Esophagus (tissue), 2 donors: Measurements from ENCODE around the gene ARHGAP6. TPM values are rescaled to one million over a fixed set of nuclear protein-coding genes. Genes with fewer than 3 reads are reported as not detected.

ENCODE experiments used
- H3K27ac ChIP-seq, 2 donors: one replicate each; pipeline ENCODE4 v1.5.1; 2013; ENCODE audit warnings: low read depth in 2 of 2, mild to moderate bottlenecking in 2 of 2, inconsistent platforms in 1 of 2, low read length in 1 of 2, moderate library complexity in 1 of 2
- H3K27me3 ChIP-seq, 2 donors: one replicate each; pipeline ENCODE4 v1.6.1; 2013; ENCODE audit warnings: low read length in 2 of 2, control low read depth in 1 of 2, mild to moderate bottlenecking in 1 of 2; ENCODE audit not compliant: insufficient read depth in 2 of 2, control insufficient read depth in 1 of 2
- H3K36me3 ChIP-seq, 2 donors: one replicate each; pipeline ENCODE4 v1.6.1; 2013; ENCODE audit warnings: low read length in 1 of 2; ENCODE audit not compliant: control insufficient read depth in 2 of 2, insufficient read depth in 2 of 2
- H3K4me1 ChIP-seq, 2 donors: one replicate each; pipeline ENCODE4 v1.6.1; 2013; ENCODE audit warnings: low read length in 1 of 2; ENCODE audit not compliant: control insufficient read depth in 2 of 2, insufficient read depth in 2 of 2
- H3K4me3 ChIP-seq, 2 donors: one replicate each; pipeline ENCODE4 v1.5.1; 2013; ENCODE audit warnings: low read length in 2 of 2, mild to moderate bottlenecking in 2 of 2, low read depth in 1 of 2, moderate library complexity in 1 of 2
- H3K9me3 ChIP-seq, 2 donors: one replicate each; pipeline ENCODE4 v1.6.1; 2013; ENCODE audit warnings: mild to moderate bottlenecking in 2 of 2, low read depth in 1 of 2, low read length in 1 of 2, moderate library complexity in 1 of 2; ENCODE audit not compliant: control insufficient read depth in 2 of 2, insufficient read depth in 1 of 2
- WGBS, 2 donors: extraction: QIAGEN DNeasy Blood & Tissue Kit; methylation state at CpG; one replicate each; pipeline ENCODE4 v1.1.7; 2013; 5-methylcytosine and 5-hydroxymethylcytosine counted together
- polyA plus RNA-seq, 2 donors: library from polyadenylated mRNA; stranded (reverse); fragments of 200-250 nt; gene quantifications; one replicate each; pipeline ENCODE4 v1.2.3, GENCODE V29; 2013
- donor health status: healthy with polysubstance abuse.
- donor health status: Bipolar disorder and iron deficiency.

Gene ARHGAP6
- polyA plus RNA-seq, 2 donors = 0.98 to 1.7 TPM

DNA sequence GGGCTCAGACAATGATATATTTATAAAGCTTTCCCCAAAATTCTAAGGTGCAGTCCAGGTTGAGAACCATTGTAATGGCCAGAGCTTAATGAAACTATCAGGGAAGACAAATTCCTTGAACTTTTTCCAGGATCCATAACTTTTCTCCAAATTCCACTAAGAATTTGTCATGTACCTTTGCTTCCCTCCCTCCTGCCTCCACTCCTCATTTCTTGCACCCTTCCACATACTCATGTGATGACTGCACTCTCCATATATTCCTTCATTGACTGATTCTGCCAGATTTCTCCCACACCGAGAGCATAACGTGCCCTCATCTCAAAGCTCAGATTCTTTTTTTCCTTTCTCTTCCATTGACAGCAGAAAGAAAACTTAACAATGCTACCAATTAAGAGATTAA, 393.4 kb downstream of the ARHGAP6 start:
- Histone ChIP-seq H3K4me3 (no peak overlapping the region), H3K27ac (no peak overlapping the region), H3K36me3 (no peaks in the 10 kb centered on the region), H3K9me3 (no peaks in the 10 kb centered on the region), H3K4me1 (no peaks in the 10 kb centered on the region), H3K27me3 (no peaks in the 10 kb centered on the region)
- WGBS, 2 donors = 66 to 74% methylated on average over 2 of the region's 2 CpGs

DNA sequence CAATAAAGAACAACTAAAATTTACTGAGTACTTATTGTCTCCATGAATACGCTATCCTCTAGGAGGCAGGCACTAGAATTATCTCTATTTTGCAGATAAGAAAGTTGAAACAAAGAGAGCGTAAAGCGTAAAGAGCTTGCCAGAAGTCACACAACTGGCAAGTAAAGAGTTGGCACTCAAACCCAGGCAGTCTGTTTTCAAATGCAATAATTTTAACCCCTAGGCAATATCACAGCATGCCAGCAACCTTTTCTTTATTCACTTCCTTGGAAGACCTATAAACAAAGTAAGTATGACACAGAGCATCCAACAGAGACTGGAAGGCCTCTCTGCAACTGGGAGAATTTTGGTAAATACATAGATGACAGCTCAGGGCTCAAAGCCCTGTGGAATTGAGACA, 395.7 kb downstream of the ARHGAP6 start:
- 40 to 53% methylated on average over 3 of the region's 3 CpGs for WGBS, 2 donors
- Histone ChIP-seq H3K4me3 (no peak overlapping the region), H3K27ac (no peak overlapping the region), H3K27me3 (no peaks in the 10 kb centered on the region), H3K4me1 (no peaks in the 10 kb centered on the region), H3K9me3 (no peaks in the 10 kb centered on the region), H3K36me3 (no peaks in the 10 kb centered on the region)

DNA sequence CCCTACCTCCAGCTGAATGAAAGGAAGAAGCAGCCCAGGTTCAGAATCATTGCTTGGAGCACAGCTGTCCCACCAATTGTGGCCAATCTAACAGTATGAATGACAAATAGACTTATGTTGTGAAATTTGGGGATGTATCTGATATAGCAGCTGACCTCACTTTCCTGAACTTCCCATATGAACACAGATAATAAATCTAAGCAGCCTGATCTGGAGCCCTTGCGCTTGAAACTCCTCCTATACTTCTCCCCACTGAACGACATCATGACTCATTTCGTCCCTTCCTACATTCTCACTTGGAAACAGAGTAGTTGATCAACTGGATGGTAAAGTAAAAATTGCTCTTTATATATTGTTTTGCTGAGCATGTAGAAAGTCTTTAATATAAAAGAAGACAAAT, 396.7 kb downstream of the ARHGAP6 start:
- Histone ChIP-seq H3K27me3 (no peaks in the 10 kb centered on the region), H3K4me1 (no peaks in the 10 kb centered on the region), H3K9me3 (no peaks in the 10 kb centered on the region), H3K36me3 (no peaks in the 10 kb centered on the region), H3K27ac (no peak overlapping the region), H3K4me3 (no peak overlapping the region)
- WGBS, 2 donors = 86% methylated on average over 3 of the region's 3 CpGs

DNA sequence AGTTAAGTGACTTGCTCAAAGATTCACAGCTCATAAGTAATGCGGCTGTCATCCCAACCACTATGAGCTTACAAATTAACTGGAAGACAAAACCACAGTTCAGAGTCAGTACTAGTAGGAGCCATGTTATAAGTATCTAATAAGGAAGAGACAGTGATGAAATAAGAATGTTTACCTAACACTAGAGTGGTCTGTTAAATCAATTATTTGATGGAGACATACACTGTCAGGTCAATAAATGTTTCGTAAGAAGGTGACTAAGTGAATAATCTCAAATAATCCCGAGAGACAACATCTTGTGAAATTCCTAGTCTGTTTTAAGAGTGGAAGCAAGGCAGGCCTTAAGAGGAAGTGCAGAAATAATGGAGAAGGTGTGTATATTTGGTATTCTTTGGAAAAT, 398.3 kb downstream of the ARHGAP6 start:
- no peaks in the 10 kb centered on the region for H3K4me1 ChIP-seq
- no peaks in the 10 kb centered on the region for H3K27me3 ChIP-seq
- H3K4me3 ChIP-seq = no peak overlapping the region
- no peaks in the 10 kb centered on the region for H3K9me3 ChIP-seq
- WGBS, 2 donors = 67 to 71% methylated on average over 3 of the region's 3 CpGs
- H3K36me3 ChIP-seq = no peaks in the 10 kb centered on the region
- H3K27ac ChIP-seq = no peak overlapping the region

DNA sequence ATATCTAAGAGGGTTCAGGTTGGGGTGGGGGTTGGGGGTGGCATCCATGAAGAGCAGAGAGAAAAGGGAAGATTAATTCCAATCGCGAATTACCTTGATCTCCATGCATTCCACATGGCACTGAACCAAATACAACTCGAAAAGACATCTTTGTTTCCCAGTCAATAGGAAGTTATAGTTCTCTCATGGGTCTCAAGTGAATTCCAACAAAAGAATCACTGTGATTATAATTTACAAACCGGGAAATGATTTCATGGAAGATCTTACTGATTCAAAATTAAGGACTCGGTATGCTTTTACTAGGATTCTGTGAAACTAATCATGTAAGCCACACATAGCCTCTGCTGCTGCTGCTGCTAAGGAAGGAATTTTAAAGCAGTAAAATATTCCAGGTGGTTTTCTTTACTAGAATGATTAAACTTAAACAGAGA, 399.1 kb downstream of the ARHGAP6 start:
- H3K27ac ChIP-seq = no peak overlapping the region
- H3K36me3 ChIP-seq = no peaks in the 10 kb centered on the region
- H3K9me3 ChIP-seq = no peaks in the 10 kb centered on the region
- no peaks in the 10 kb centered on the region for H3K4me1 ChIP-seq
- no peaks in the 10 kb centered on the region for H3K27me3 ChIP-seq
- no peak overlapping the region for H3K4me3 ChIP-seq
- 54% methylated on average over 5 of the region's 5 CpGs for WGBS, 2 donors

DNA sequence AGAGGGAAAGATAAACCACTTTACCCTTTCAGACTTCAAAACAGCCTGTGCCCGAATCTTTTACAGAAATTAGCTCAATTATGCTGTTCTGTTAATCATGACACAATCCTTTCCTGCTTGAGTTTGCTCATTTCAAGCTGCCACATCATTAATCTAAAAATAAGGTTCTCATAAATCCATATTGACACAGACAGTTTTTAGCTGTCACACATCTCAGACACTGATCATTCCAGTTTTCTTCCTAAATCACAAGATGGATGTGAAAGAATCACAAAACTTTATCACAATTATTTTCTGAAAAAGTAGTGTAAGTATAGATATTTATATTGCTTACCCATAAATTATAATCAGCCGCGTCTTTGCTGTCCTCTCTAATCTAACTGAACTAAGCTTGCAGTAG, 400.4 kb downstream of the ARHGAP6 start:
- Histone ChIP-seq H3K4me3 (no peak overlapping the region), H3K27me3 (peaks cover 0 to 2% of the 10 kb centered on the region in 2 donors), H3K4me1 (no peaks in the 10 kb centered on the region), H3K27ac (no peak overlapping the region), H3K9me3 (no peaks in the 10 kb centered on the region), H3K36me3 (no peaks in the 10 kb centered on the region)
- WGBS, 2 donors = 27 to 45% methylated on average over 3 of the region's 3 CpGs

DNA sequence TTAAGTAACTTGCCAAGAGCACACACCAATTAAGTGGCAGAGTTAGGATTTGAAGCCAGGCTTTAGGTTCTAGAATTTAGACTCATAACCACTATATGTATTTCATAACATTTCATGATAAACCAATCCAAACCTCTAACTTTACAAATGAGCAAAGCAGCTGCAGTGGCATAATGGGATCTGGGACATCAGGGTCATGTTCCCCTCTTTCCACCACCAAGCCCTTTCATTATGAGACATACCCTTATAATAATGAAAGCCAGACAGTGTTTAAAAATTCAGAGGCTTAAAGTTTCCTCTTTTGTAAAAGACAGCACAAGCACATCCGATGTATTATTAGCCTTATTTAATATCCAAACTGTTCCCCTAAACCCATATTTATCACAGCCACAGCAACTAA, 400.8 kb downstream of the ARHGAP6 start:
- WGBS, 2 donors = 44 to 47% methylated on average over 1 of the region's 1 CpG
- no peak overlapping the region for H3K27ac ChIP-seq

DNA sequence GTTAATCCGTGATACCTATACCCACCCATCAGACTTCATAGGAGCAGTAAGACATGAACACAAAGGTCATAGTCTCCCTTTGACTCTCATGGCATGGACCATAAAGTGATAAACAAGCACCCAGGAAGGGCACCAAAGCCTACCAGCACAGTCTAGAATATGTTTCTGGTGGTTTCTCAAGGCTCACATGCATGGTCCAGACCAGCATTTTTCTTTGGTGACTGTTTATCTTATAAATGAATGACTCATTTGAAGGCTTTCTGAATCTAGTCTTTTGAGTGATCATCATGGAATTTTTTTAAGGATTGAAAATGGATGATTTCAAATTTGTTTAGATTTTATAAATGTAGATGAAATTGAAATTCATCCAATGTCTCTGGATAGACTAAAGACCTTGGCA, 404.5 kb downstream of the ARHGAP6 start:
- 92 to 97% methylated on average over 1 of the region's 1 CpG for WGBS, 2 donors
- no peak overlapping the region for H3K4me3 ChIP-seq
- no peak overlapping the region for H3K27ac ChIP-seq
- peaks cover 0 to 2% of the 10 kb centered on the region in 2 donors for H3K27me3 ChIP-seq
- no peaks in the 10 kb centered on the region for H3K9me3 ChIP-seq
- H3K36me3 ChIP-seq = no peaks in the 10 kb centered on the region
- no peaks in the 10 kb centered on the region for H3K4me1 ChIP-seq

More for the DNA sequence above, 400.8 kb downstream of the ARHGAP6 start:
- no peak overlapping the region for H3K4me3 ChIP-seq
- no peaks in the 10 kb centered on the region for H3K4me1 ChIP-seq
- peaks cover 0 to 2% of the 10 kb centered on the region in 2 donors for H3K27me3 ChIP-seq
- no peaks in the 10 kb centered on the region for H3K36me3 ChIP-seq
- H3K9me3 ChIP-seq = no peaks in the 10 kb centered on the region

DNA sequence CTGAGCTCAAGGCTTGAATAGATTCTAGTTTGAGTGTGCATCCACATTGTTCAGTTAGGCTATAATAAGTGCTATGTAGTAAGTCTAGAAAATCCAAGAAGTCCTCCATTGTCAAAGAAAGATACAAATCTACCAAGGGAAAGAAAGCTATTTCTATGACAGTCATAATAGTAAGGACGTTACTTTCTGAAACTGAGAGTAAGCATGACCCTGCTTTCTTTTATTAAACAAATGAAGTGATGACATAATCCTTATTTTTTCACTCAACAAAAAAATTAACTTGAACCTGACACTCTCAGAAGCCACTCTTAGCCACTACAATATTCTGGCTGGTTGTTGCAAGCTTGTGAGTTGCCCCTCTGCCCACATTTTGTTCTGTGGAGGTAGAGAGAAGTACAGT, 406.3 kb downstream of the ARHGAP6 start:
- peaks cover 0 to 2% of the 10 kb centered on the region in 2 donors for H3K27me3 ChIP-seq
- WGBS, 2 donors = 29 to 54% methylated on average over 1 of the region's 1 CpG
- H3K27ac ChIP-seq = no peak overlapping the region

DNA sequence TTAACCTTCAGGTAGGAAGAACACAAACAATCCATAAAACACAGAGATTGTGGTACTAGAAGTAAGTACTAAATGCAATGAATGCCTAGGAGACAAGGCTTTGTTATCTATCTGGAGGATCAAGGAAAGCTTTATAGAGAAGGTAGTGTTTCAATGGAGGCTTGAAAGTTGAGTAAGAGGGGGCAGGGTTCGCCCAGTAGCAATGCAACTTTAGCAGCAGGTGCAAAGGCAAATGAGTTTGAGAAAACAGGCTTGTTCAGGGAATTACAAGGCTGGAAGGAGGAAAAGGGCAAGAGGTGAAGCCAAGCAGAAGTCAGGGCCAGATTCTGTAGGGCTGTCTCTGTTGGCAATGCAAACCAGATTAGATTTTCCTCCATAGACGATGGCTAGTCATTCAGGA, 408.0 kb downstream of the ARHGAP6 start:
- no peaks in the 10 kb centered on the region for H3K9me3 ChIP-seq
- H3K4me3 ChIP-seq = no peak overlapping the region
- H3K36me3 ChIP-seq = no peaks in the 10 kb centered on the region
- peaks cover 0 to 2% of the 10 kb centered on the region in 2 donors for H3K27me3 ChIP-seq
- no peak overlapping the region for H3K27ac ChIP-seq
- WGBS, 2 donors = 73 to 82% methylated on average over 2 of the region's 2 CpGs
- H3K4me1 ChIP-seq = no peaks in the 10 kb centered on the region

More for the DNA sequence above, 406.3 kb downstream of the ARHGAP6 start:
- Histone ChIP-seq H3K4me1 (no peaks in the 10 kb centered on the region), H3K9me3 (no peaks in the 10 kb centered on the region), H3K36me3 (no peaks in the 10 kb centered on the region), H3K4me3 (no peak overlapping the region)
